A549 (cell line): Measurements from ENCODE around the gene LHX4. TPM values are rescaled to one million over a fixed set of nuclear protein-coding genes. Genes with fewer than 3 reads are reported as not detected.

Experiments
- ATAC-seq, 2 experiments: fragments of 200-7000 bp in 1 of 2; fragments of >200 bp in 1 of 2; cut with Nextera tagmentation in 1 of 2; cut with Tn5 transposase in 1 of 2; 3 replicates each; pipeline versions ENCODE4 v1.8.0 to v1.9.1; 2018 to 2020; ENCODE audit warnings: mild to moderate bottlenecking in 1 of 2, moderate library complexity in 1 of 2
- CTCF ChIA-PET: fragments of 300-600 bp; sonication (Branson Sonifier 250); formaldehyde crosslinking; extraction: SDS; loops from one replicate; lab custom pipeline; 2021; ENCODE audit warnings: antibody characterized with exemption, inconsistent platforms; lab: Yijun Ruan, JAX
- POLR2A ChIA-PET: fragments of 350-600 bp; formaldehyde crosslinking; extraction: SDS; loops from one replicate; lab custom pipeline; 2021; ENCODE audit warnings: antibody characterized with exemption, inconsistent platforms; lab: Yijun Ruan, JAX
- DNase-seq, 2 experiments: peaks; one replicate each; pipeline versions ENCODE4 v3.0.0 to v3.0.0-alpha.2; 2011 to 2016; ENCODE audit warnings: low read depth in 1 of 2, low spot score in 1 of 2
- FAIRE-seq: peaks from 2 replicates; lab custom pipeline; 2011; peaks lifted over from hg19 to GRCh38; lab: Jason Lieb, UNC
- H3K27ac ChIP-seq, 2 experiments: fragments of >200 bp; sonication (Bioruptor Twin); formaldehyde crosslinking; 3 replicates each; pipeline ENCODE4 v1.5.1; 2016 to 2017
- H3K4me1 ChIP-seq: fragments of >200 bp; sonication (Bioruptor Twin); formaldehyde crosslinking; 3 replicates; pipeline ENCODE4 v1.6.1; 2016
- H3K4me2 ChIP-seq: fragments of >200 bp; sonication (Bioruptor Twin); formaldehyde crosslinking; 3 replicates; pipeline ENCODE4 v1.6.1; 2016
- H3K4me3 ChIP-seq: fragments of >200 bp; sonication (Bioruptor Twin); formaldehyde crosslinking; 3 replicates; pipeline ENCODE4 v1.5.1; 2016
- H3K9me3 ChIP-seq: fragments of >200 bp; sonication (Bioruptor Twin); formaldehyde crosslinking; 3 replicates; pipeline ENCODE4 v1.6.1; 2016
- BHLHE40 ChIP-seq: IDR thresholded peaks from 2 replicates; pipeline ENCODE4 v1.6.1; 2012; ENCODE audit warnings: low read depth, low read length, inconsistent platforms
- CBX2 ChIP-seq: fragments of 200-600 bp; sonication (generic); IDR thresholded peaks from 2 replicates; pipeline ENCODE4 v1.6.1; 2016; ENCODE audit warnings: low read depth, mild to moderate bottlenecking, borderline replicate concordance
- CHD2 ChIP-seq: fragments of 150-350 bp; IDR thresholded peaks from 2 replicates; pipeline ENCODE4 v1.6.1; 2014; ENCODE audit warnings: low read length; ENCODE audit not compliant: partially characterized antibody
- CHD4 ChIP-seq: fragments of 200-600 bp; sonication (generic); IDR thresholded peaks from 2 replicates; pipeline ENCODE4 v1.6.1; 2016; ENCODE audit warnings: antibody characterized with exemption, mild to moderate bottlenecking, borderline replicate concordance
- ESRRA ChIP-seq: fragments of 150-350 bp; IDR thresholded peaks from 2 replicates; pipeline ENCODE4 v1.6.1; 2014; ENCODE audit warnings: mild to moderate bottlenecking, low read length, borderline replicate concordance
- HDAC2 ChIP-seq: fragments of 200-600 bp; sonication (generic); IDR thresholded peaks from 2 replicates; pipeline ENCODE4 v1.6.1; 2016
- HOXB5 ChIP-seq: fragments of 250-450 bp; sonication (Bioruptor Pico); IDR thresholded peaks from 2 replicates; pipeline ENCODE4 v1.5.0; 2020; ENCODE audit warnings: mild to moderate bottlenecking, moderate library complexity
- JUNB ChIP-seq: fragments of >200 bp; sonication (Bioruptor Twin); formaldehyde crosslinking; IDR thresholded peaks from 2 replicates; pipeline ENCODE4 v1.6.1; 2016
- KDM1A ChIP-seq: fragments of 200-600 bp; sonication (generic); IDR thresholded peaks from 2 replicates; pipeline ENCODE4 v1.6.1; 2016; ENCODE audit warnings: low read depth, mild to moderate bottlenecking
- KDM5A ChIP-seq: fragments of 200-600 bp; sonication (generic); IDR thresholded peaks from 2 replicates; pipeline ENCODE4 v1.6.1; 2016; ENCODE audit warnings: antibody characterized with exemption, mild to moderate bottlenecking
- MAFK ChIP-seq: fragments of 450-650 bp; IDR thresholded peaks from 2 replicates; pipeline ENCODE4 v1.6.1; 2014; ENCODE audit not compliant: partially characterized antibody
- NPAS2 ChIP-seq: fragments of 250-450 bp; sonication (Bioruptor Pico); IDR thresholded peaks from 2 replicates; pipeline ENCODE4 v1.8.0; 2022; ENCODE audit warnings: mild to moderate bottlenecking, moderate library complexity, borderline replicate concordance
- PHF8 ChIP-seq: fragments of 200-600 bp; sonication (generic); IDR thresholded peaks from 2 replicates; pipeline ENCODE4 v1.6.1; 2016; ENCODE audit warnings: low read depth, mild to moderate bottlenecking, antibody characterized with exemption, moderate library complexity, borderline replicate concordance
- POLR2A ChIP-seq: IDR thresholded peaks from 2 replicates; pipeline ENCODE4 v1.6.1; 2012; ENCODE audit warnings: mild to moderate bottlenecking, low read length
- POLR2AphosphoS2 ChIP-seq: conservative IDR thresholded peaks from 2 replicates; pipeline ENCODE4 v1.6.1; 2012; ENCODE audit warnings: low read length, improper control_type of control experiment, inconsistent platforms
- RCOR1 ChIP-seq: fragments of 150-350 bp; IDR thresholded peaks from 2 replicates; pipeline ENCODE4 v1.6.1; 2014; ENCODE audit warnings: antibody characterized with exemption, low read length, low read depth
- RFX5 ChIP-seq: fragments of 450-650 bp; IDR thresholded peaks from 2 replicates; pipeline ENCODE4 v1.7.1; 2014; ENCODE audit warnings: antibody characterized with exemption, mild to moderate bottlenecking, moderate library complexity
- SREBF2 ChIP-seq: fragments of 450-650 bp; IDR thresholded peaks from 2 replicates; pipeline ENCODE4 v1.6.1; 2014; ENCODE audit warnings: mild to moderate bottlenecking, moderate library complexity
- TFCP2L1 ChIP-seq: fragments of 250-450 bp; sonication (Bioruptor Pico); IDR thresholded peaks from 2 replicates; pipeline ENCODE4 v1.5.0; 2021; ENCODE audit warnings: mild to moderate bottlenecking
- ZSCAN20 ChIP-seq: fragments of 250-450 bp; sonication (Bioruptor Pico); IDR thresholded peaks from 2 replicates; pipeline ENCODE4 v1.8.0; 2022; ENCODE audit warnings: mild to moderate bottlenecking, moderate library complexity
- WGBS: methylation state at CpG from one replicate; pipeline ENCODE4 v1.1.6; 2017; ENCODE audit errors: missing lambda C conversion rate; 5-methylcytosine and 5-hydroxymethylcytosine counted together
- polyA plus RNA-seq, 4 experiments: library from polyadenylated mRNA; depleted of rRNA in 3 of 4; stranded (reverse); fragments of >200 nt; fragmentation: RNase III in 1 of 4; extraction: RNeasy Plus Mini Kit Qiagen cat#74134 plus additional on column Dnase treatment in 1 of 4; gene quantifications; 2 replicates in 3 of 4; 3 replicates in 1 of 4; pipeline ENCODE4 v1.2.3, GENCODE V29; 2011 to 2017
- TF ChIP-seq, protein P1 (sequence below): IDR thresholded peaks from 2 replicates; pipeline ENCODE4 v1.6.1; 2012
- TF ChIP-seq, protein P2 (sequence below): fragments of >200 bp; sonication (Bioruptor Twin); formaldehyde crosslinking; IDR thresholded peaks from 2 replicates; pipeline ENCODE4 v1.6.1; 2016
- TF ChIP-seq, protein P3 (sequence below): fragments of >200 bp; sonication (Bioruptor Twin); formaldehyde crosslinking; IDR thresholded peaks from 3 replicates; pipeline ENCODE4 v1.6.1; 2016
- TF ChIP-seq, protein P4 (sequence below): fragments of 250-450 bp; sonication (Bioruptor Pico); IDR thresholded peaks from 2 replicates; pipeline ENCODE4 v1.5.0; 2020; ENCODE audit warnings: low read depth, mild to moderate bottlenecking, moderate library complexity
- TF ChIP-seq, protein P5 (sequence below): fragments of >200 bp; sonication (Bioruptor Twin); formaldehyde crosslinking; IDR thresholded peaks from 3 replicates; pipeline ENCODE4 v1.5.1; 2016

The LHX4 gene
- polyA plus RNA-seq, 2 of the 4 experiments (the other 2 are of a cell fraction) = 0.62 to 0.80 TPM

DNA sequence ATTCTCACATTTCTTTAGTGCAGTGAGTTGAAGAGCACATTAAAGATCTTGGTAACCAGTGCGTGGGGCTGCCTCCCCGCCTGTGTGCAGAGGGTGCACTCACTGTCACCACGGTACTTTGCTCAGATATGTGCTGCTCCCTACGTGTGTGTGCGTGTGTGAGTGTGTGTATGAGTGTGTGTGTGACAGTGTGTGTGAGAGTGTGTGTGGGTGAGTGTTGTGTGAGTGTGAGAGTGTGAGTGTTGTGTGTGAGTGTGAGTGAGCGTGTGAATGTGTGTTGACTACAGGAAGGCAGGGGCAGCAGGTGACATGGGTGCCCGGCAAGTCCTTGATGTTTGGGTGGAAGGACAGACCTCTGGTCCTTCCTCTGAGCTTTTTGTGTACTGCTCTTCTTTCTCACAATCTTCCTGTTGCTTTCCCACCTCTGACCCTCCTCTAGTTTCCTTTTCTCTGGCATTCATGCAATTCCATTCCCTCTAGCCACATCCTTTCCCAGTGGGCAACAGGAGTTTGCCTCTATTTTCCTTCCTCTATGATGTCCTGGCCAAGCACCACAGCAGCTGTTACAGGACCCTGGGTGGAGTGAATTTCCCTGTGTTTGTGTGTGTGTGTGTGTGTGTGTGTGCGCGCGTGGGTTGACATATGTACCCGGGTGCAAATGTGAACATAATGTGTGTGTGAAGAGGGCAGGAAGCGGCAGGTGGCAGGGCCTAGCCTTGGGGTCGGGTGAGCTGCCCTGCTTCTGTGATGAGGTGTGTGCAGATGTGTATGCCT, 19.8 kb downstream of the LHX4 start:
- Histone ChIP-seq H3K4me2 (no peak overlapping the region), H3K4me3 (no peak overlapping the region), H3K4me1 (peaks cover 10% of the 10 kb centered on the region; the same call in 2 of the 3 replicates), H3K27ac (no peak overlapping the region), H3K9me3 (no peaks in the 10 kb centered on the region)
- POLR2A ChIA-PET = no interaction called here
- DNase-seq = no peak
- FAIRE-seq = no peak
- WGBS = 89% methylated on average over 13 of the region's 13 CpGs
- TF ChIP-seq, protein P1, sequence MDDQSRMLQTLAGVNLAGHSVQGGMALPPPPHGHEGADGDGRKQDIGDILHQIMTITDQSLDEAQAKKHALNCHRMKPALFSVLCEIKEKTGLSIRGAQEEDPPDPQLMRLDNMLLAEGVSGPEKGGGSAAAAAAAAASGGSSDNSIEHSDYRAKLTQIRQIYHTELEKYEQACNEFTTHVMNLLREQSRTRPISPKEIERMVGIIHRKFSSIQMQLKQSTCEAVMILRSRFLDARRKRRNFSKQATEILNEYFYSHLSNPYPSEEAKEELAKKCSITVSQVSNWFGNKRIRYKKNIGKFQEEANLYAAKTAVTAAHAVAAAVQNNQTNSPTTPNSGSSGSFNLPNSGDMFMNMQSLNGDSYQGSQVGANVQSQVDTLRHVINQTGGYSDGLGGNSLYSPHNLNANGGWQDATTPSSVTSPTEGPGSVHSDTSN = no peak
- TF ChIP-seq SREBF2 (no peak), POLR2AphosphoS2 (no peak), HDAC2 (no peak), RCOR1 (no peak), CBX2 (no peak), BHLHE40 (no peak), ZSCAN20 (no peak), PHF8 (no peak), MAFK (no peak), CHD2 (no peak), POLR2A (no peak), JUNB (no peak)
- TF ChIP-seq, protein P2, sequence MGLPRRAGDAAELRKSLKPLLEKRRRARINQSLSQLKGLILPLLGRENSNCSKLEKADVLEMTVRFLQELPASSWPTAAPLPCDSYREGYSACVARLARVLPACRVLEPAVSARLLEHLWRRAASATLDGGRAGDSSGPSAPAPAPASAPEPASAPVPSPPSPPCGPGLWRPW = no peak
- TF ChIP-seq, protein P3, sequence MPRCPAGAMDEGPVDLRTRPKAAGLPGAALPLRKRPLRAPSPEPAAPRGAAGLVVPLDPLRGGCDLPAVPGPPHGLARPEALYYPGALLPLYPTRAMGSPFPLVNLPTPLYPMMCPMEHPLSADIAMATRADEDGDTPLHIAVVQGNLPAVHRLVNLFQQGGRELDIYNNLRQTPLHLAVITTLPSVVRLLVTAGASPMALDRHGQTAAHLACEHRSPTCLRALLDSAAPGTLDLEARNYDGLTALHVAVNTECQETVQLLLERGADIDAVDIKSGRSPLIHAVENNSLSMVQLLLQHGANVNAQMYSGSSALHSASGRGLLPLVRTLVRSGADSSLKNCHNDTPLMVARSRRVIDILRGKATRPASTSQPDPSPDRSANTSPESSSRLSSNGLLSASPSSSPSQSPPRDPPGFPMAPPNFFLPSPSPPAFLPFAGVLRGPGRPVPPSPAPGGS = no peak
- TF ChIP-seq, protein P4, sequence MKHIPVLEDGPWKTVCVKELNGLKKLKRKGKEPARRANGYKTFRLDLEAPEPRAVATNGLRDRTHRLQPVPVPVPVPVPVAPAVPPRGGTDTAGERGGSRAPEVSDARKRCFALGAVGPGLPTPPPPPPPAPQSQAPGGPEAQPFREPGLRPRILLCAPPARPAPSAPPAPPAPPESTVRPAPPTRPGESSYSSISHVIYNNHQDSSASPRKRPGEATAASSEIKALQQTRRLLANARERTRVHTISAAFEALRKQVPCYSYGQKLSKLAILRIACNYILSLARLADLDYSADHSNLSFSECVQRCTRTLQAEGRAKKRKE (CRISPR knock-in tag) = no peak
- no peak for ATAC-seq
- CTCF ChIA-PET = interaction anchor here (1.2 to 11.1 kb wide), 3 partner anchors 11 to 230 kb away, joined by 4 to 102 read pairs (median 7); no protein-coding TSS in a partner anchor

DNA sequence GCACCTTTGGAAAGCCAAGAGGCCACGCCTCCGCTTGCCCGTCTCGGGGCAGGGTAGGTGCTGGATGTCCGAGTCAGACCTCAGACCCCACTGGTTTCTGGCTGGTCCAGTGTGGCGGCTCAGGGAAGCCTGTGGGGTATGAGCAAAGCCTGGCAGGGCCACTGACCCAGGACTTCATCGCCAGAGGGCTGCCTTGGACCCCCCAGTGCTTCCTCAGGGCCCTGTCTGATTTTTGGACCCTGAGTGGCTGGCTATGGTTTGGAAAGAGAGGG, 20.4 kb downstream of the LHX4 start:
- FAIRE-seq = no peak
- no peak for DNase-seq
- Histone ChIP-seq H3K27ac (no peak overlapping the region), H3K4me3 (no peak overlapping the region), H3K9me3 (no peaks in the 10 kb centered on the region), H3K4me1 (peaks cover 8% of the 10 kb centered on the region; the same call in 1 of the 3 replicates), H3K4me2 (no peak overlapping the region)
- TF ChIP-seq KDM1A (no peak), CHD4 (no peak), HOXB5 (no peak), KDM5A (no peak), RFX5 (no peak), BHLHE40 (no peak), NPAS2 (no peak), ESRRA (no peak), TFCP2L1 (CRISPR knock-in tag) (no peak)
- TF ChIP-seq, protein P5, sequence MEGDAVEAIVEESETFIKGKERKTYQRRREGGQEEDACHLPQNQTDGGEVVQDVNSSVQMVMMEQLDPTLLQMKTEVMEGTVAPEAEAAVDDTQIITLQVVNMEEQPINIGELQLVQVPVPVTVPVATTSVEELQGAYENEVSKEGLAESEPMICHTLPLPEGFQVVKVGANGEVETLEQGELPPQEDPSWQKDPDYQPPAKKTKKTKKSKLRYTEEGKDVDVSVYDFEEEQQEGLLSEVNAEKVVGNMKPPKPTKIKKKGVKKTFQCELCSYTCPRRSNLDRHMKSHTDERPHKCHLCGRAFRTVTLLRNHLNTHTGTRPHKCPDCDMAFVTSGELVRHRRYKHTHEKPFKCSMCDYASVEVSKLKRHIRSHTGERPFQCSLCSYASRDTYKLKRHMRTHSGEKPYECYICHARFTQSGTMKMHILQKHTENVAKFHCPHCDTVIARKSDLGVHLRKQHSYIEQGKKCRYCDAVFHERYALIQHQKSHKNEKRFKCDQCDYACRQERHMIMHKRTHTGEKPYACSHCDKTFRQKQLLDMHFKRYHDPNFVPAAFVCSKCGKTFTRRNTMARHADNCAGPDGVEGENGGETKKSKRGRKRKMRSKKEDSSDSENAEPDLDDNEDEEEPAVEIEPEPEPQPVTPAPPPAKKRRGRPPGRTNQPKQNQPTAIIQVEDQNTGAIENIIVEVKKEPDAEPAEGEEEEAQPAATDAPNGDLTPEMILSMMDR = no peak
- POLR2A ChIA-PET = no interaction called here
- WGBS = 88% methylated on average over 6 of the region's 7 CpGs
- CTCF ChIA-PET = interaction anchor here (11.1 kb wide), 1 partner anchor 230 kb away, joined by 102 read pairs; no protein-coding TSS in a partner anchor
- no peak for ATAC-seq
